Lower leg skin (tissue), 4 donors: ENCODE measurements around the gene FBLN1. TPM values are rescaled to one million over a fixed set of nuclear protein-coding genes. Genes with fewer than 3 reads are reported as not detected.

Source experiments
- DNase-seq, 2 donors: peaks; one replicate each; pipeline ENCODE4 v3.0.0-alpha.2; 2019; ENCODE audit warnings: low spot score in 2 of 2
- H3K4me3 ChIP-seq: fragments of 200-600 bp; sonication (generic); 2 replicates; pipeline ENCODE4 v1.5.1; 2017; ENCODE audit warnings: mild to moderate bottlenecking, low read depth; ENCODE audit not compliant: poor library complexity, severe bottlenecking
- CTCF ChIP-seq, 3 donors: fragments of 450-650 bp; IDR thresholded peaks; one replicate each; pipeline ENCODE4 v1.5.1; 2016; ENCODE audit warnings: antibody characterized with exemption in 3 of 3, mild to moderate bottlenecking in 3 of 3, moderate library complexity in 2 of 3
- POLR2A ChIP-seq, 2 donors: fragments of 450-650 bp; IDR thresholded peaks; one replicate each; pipeline ENCODE4 v1.6.1; 2016 to 2017; ENCODE audit warnings: antibody characterized with exemption in 2 of 2, mild to moderate bottlenecking in 1 of 2, moderate library complexity in 1 of 2
- WGBS, 2 donors: methylation state at CpG; one replicate each; pipeline ENCODE4 v1.1.5; 2018; 5-methylcytosine and 5-hydroxymethylcytosine counted together
- intact Hi-C: fragments of 100-400 bp; cut with DNase I; formaldehyde crosslinking; loops from one replicate; pipeline ENCODE4 v1.15.0; 2023; ENCODE audit warnings: low total_unique reads
- total RNA-seq, 4 donors: library from RNA; depleted of rRNA; stranded (reverse); fragments of >200 nt; gene quantifications; one replicate each; pipeline ENCODE4 v1.1.0, GENCODE V29; 2016

The FBLN1 gene
- total RNA-seq, 4 donors from 2014 or later = 114 to 414 (median 163) TPM

- 68 to 84% methylated on average over 8 of the region's 8 CpGs for WGBS, 2 donors
- H3K4me3 ChIP-seq = no peak overlapping the region
Observed at GRCh38 chr22:45608763-45609180, 106.1 kb downstream of the FBLN1 start.

DNA sequence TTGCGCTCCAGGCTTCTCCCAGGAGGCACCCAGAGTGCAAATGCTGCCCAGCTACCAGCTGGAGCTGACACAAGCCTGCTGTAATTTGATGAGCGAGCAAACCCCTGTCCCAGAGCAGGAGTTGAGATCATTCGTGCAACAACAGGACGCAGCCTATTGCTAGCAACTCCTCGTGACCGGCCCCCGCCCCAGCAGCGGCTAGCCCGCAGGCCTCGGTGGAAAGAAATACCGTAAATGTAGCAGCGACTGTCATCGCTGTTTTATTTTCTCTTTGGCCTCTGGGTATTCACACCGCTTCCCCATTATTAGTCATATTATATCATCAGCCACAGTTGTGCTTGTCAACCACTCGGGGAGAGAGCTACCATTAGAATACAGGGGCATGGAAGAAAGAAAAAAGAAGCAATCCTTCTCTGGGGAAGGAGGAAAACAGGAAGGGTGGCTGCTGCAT lies 109.8 kb downstream of the FBLN1 start:
- WGBS, 2 donors = 13 to 21% methylated on average over 15 of the region's 15 CpGs
- DNase-seq = peak; percentile 66 to 93
- H3K4me3 ChIP-seq = no peak overlapping the region
- intact Hi-C loops = no loop called here
- TF ChIP-seq CTCF (IDR thresholded peaks at IDR 0.05) (no peak), POLR2A (IDR thresholded peaks at IDR 0.05) (no peak)

More at GRCh38 chr22:45608763-45609180, 106.1 kb downstream of the FBLN1 start:
- DNase-seq = no peak
- intact Hi-C loops = no loop called here
- TF ChIP-seq CTCF (IDR thresholded peaks at IDR 0.05) (no peak), POLR2A (IDR thresholded peaks at IDR 0.05) (no peak)

DNA sequence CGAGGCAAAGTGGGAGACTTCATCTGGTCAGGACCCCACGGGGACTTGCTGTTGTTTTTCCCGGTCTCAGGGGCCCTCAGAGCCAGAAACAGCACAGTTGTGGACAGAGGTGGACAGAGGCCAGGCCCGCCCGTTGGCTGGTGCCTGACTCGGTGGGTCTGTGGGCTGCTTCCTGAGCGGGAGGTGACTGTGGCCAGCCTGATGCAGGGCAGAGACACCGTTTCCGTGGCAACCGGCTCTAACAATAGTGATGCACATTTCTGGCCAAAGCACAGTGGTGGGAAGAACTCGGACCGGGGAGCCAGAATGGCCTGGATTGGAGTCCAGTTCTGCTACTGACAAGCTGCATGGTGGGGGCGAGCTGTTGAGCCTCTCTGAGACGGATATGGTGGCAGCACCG lies 110.3 kb downstream of the FBLN1 start:
- no peak for DNase-seq
- TF ChIP-seq CTCF (IDR thresholded peaks at IDR 0.05) = no peak
- no peak for TF ChIP-seq POLR2A (IDR thresholded peaks at IDR 0.05)
- H3K4me3 ChIP-seq = no peak overlapping the region
- WGBS, 2 donors = 59 to 62% methylated on average over 15 of the region's 15 CpGs
- intact Hi-C loops = no loop called here

DNA sequence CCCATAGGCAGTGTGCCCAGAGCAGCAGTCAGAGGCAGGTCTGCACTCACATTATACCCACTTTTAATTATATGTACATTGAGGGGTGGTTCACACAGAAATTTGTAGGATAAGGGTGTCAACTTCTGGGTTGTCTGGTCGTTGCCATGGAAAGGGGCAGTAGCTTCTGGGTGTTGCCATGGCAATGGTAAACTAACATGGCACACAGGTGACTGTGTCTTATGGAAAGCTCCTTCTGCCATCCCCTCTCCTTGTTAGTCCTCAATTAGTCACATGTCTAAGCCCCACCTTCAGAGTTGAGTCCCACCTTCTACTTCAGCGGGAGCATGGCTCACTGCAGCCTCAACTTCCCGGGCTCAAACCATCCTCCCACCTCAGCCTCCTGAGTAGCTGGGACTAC lies 112.7 kb downstream of the FBLN1 start:
- WGBS, 2 donors = 85 to 89% methylated on average over 3 of the region's 3 CpGs
- intact Hi-C loops = no loop called here
- H3K4me3 ChIP-seq = no peak overlapping the region
- TF ChIP-seq POLR2A (IDR thresholded peaks at IDR 0.05) = no peak
- no peak for TF ChIP-seq CTCF (IDR thresholded peaks at IDR 0.05)
- no peak for DNase-seq

- no peak for DNase-seq
- no peak overlapping the region for H3K4me3 ChIP-seq
- no peak for TF ChIP-seq POLR2A (IDR thresholded peaks at IDR 0.05)
- no peak for TF ChIP-seq CTCF (IDR thresholded peaks at IDR 0.05)
- 90 to 93% methylated on average over 2 of the region's 2 CpGs for WGBS, 2 donors
- intact Hi-C loops = no loop called here
Observed at GRCh38 chr22:45616432-45616831, 113.7 kb downstream of the FBLN1 start.

GRCh38 chr22:45617948-45618347 lies 115.3 kb downstream of the FBLN1 start:
- H3K4me3 ChIP-seq = no peak overlapping the region
- no peak for TF ChIP-seq POLR2A (IDR thresholded peaks at IDR 0.05)
- no peak for TF ChIP-seq CTCF (IDR thresholded peaks at IDR 0.05)
- no peak for DNase-seq
- intact Hi-C loops = no loop called here
- WGBS, 2 donors = 67% methylated on average over 5 to 7 of the region's 8 CpGs
